Panc1 (cell line): ENCODE measurements around the gene SNRPA1. TPM values are rescaled to one million over a fixed set of nuclear protein-coding genes. Genes with fewer than 3 reads are reported as not detected.

ENCODE experiments used
- ATAC-seq: fragments of 200-7000 bp; cut with Tn5 transposase; 2 replicates; pipeline ENCODE4 v1.9.1; 2020; ENCODE audit warnings: mild to moderate bottlenecking, moderate library complexity
- BruUV-seq: library from RNA; stranded (reverse); fragments of 400-500 nt; replicated peaks from 2 replicates; lab custom pipeline; 2021; lab: Mats Ljungman, UMichigan
- CTCF ChIA-PET: fragments of 300-600 bp; sonication (Branson Sonifier 250); formaldehyde crosslinking; loops from one replicate; lab custom pipeline; 2022; ENCODE audit warnings: antibody characterized with exemption; lab: Charles Lee
- POLR2A ChIA-PET: fragments of 300-600 bp; sonication (Branson Sonifier 250); formaldehyde crosslinking; loops from one replicate; lab custom pipeline; 2022; ENCODE audit warnings: antibody characterized with exemption; lab: Charles Lee
- DNase-seq: peaks from one replicate; pipeline ENCODE4 v3.0.0-alpha.2; 2010; ENCODE audit warnings: low read depth, low spot score
- H3K27ac ChIP-seq: 2 replicates; pipeline ENCODE4 v1.5.1; 2011; ENCODE audit warnings: mild to moderate bottlenecking, low read length, inconsistent platforms
- H3K27me3 ChIP-seq: fragments of 200-500 bp; sonication (Bioruptor generic); 2 replicates; pipeline ENCODE4 v1.6.0; 2014; ENCODE audit warnings: low read length, inconsistent platforms; ENCODE audit not compliant: control insufficient read depth, insufficient read depth
- H3K36me3 ChIP-seq: fragments of 200-500 bp; sonication (Bioruptor generic); 2 replicates; pipeline ENCODE4 v1.5.1; 2014; ENCODE audit warnings: inconsistent platforms, mild to moderate bottlenecking, low read length, moderate library complexity; ENCODE audit not compliant: control insufficient read depth, insufficient read depth
- H3K4me1 ChIP-seq: 2 replicates; pipeline ENCODE4 v1.5.1; 2011; ENCODE audit warnings: inconsistent platforms, mild to moderate bottlenecking, low read length, moderate library complexity; ENCODE audit not compliant: control insufficient read depth, insufficient read depth
- H3K4me3 ChIP-seq, 2 experiments: 2 replicates each; pipeline ENCODE4 v1.5.1; 2011 to 2012; ENCODE audit warnings: low read depth in 2 of 2, low read length in 2 of 2, mild to moderate bottlenecking in 2 of 2, inconsistent platforms in 1 of 2, moderate library complexity in 1 of 2
- H3K9me3 ChIP-seq: fragments of 200-500 bp; sonication (Bioruptor generic); 2 replicates; pipeline ENCODE4 v1.5.1; 2014; ENCODE audit warnings: low read depth, mild to moderate bottlenecking, inconsistent platforms, low read length, moderate library complexity; ENCODE audit not compliant: control insufficient read depth, insufficient read depth
- POLR2AphosphoS5 ChIP-seq: IDR thresholded peaks from 2 replicates; pipeline ENCODE4 v1.6.1; 2012; ENCODE audit warnings: mild to moderate bottlenecking, low read depth, low read length, moderate library complexity
- SIN3A ChIP-seq: IDR thresholded peaks from 2 replicates; pipeline ENCODE4 v1.6.1; 2012; ENCODE audit warnings: low read depth, mild to moderate bottlenecking, low read length, moderate library complexity, borderline replicate concordance; ENCODE audit not compliant: insufficient read depth
- TCF7L2 ChIP-seq: IDR thresholded peaks from 2 replicates; pipeline ENCODE4 v1.6.1; 2011; ENCODE audit warnings: mild to moderate bottlenecking, low read depth, low read length, inconsistent platforms
- in situ Hi-C: cut with HindIII; loops from 2 replicates; pipeline ENCODE4 v1.10.0; 2016; ENCODE audit warnings: low sequenced_read_pairs, low pct_unique_long_range_greater_than_20kb
- intact Hi-C: fragments of 100-400 bp; cut with micrococcal nuclease; formaldehyde crosslinking; loops from one replicate; pipeline ENCODE4 v1.10.0; 2022; ENCODE audit not compliant: unreplicated experiment
- total RNA-seq: library from RNA; stranded (reverse); gene quantifications from one replicate; pipeline ENCODE4 v1.2.1, GENCODE V29; 2021; ENCODE audit not compliant: unreplicated experiment
- TF ChIP-seq, protein P1 (sequence below): fragments of 450-650 bp; IDR thresholded peaks from 2 replicates; pipeline ENCODE4 v1.5.1; 2017; ENCODE audit warnings: mild to moderate bottlenecking
- TF ChIP-seq, protein P2 (sequence below), 2 experiments: IDR thresholded peaks; 2 replicates each; pipeline ENCODE4 v1.6.1; 2011 to 2012; ENCODE audit warnings: low read depth in 2 of 2, control low read depth in 1 of 2, low read length in 1 of 2, mild to moderate bottlenecking in 1 of 2, moderate library complexity in 1 of 2; ENCODE audit not compliant: insufficient read depth in 1 of 2

The SNRPA1 gene
- total RNA-seq, 1 experiment from 2014 or later: 98.0 TPM

DNA sequence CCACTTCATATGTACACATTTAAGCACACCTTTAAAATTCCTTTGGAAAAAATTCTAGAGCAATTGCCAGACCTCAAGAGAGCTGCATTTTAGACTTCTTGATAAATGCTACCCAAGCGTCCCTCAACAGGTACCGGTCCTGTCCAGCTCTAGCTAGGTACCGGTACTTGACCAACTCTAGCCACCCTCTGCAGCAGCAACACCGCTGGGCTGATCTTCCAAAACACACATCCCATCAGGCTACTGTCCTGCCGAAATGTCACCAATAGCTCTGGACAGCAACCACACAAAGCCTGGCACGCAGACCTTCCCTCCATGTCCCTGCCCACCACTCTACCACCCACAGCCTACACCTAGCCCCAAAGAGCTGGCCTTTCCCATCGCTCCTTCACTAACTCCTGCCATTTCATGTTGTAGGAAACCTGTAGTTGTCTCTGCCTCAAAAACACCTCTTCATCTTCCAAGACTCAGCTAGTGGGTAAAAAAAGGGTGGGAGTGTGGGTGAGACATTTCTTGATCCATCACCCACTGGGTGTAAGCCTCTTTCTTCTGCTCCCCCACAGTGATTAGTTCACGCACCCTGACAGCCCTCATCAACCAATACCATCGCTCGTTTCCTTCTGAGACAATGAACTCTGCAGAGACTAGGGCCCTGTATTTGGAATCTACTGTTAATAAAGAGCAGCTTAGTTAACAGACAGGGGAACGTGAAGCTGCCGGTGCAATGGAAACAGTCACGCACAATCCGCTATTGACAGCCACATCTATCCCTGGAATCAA, 50.0 kb downstream of the SNRPA1 start:
- Histone ChIP-seq H3K36me3 (peaks cover 4% of the 10 kb centered on the region; the same call in 1 of the 2 replicates), H3K4me1 (peaks cover 79% of the 10 kb centered on the region), H3K9me3 (no peaks in the 10 kb centered on the region), H3K27me3 (no peaks in the 10 kb centered on the region), H3K4me3 (no peak overlapping the region), H3K27ac (no peak overlapping the region)
- intact Hi-C loops (loop anchor here (5.0 kb wide), 1 partner anchor 38 kb away; no protein-coding TSS in a partner anchor), in situ Hi-C loops (loop anchor here (5.0 kb wide), 1 partner anchor 53 kb away; no protein-coding TSS in a partner anchor)
- no TSS peak for BruUV-seq
- TF ChIP-seq TCF7L2: no peak
- TF ChIP-seq, protein P1, sequence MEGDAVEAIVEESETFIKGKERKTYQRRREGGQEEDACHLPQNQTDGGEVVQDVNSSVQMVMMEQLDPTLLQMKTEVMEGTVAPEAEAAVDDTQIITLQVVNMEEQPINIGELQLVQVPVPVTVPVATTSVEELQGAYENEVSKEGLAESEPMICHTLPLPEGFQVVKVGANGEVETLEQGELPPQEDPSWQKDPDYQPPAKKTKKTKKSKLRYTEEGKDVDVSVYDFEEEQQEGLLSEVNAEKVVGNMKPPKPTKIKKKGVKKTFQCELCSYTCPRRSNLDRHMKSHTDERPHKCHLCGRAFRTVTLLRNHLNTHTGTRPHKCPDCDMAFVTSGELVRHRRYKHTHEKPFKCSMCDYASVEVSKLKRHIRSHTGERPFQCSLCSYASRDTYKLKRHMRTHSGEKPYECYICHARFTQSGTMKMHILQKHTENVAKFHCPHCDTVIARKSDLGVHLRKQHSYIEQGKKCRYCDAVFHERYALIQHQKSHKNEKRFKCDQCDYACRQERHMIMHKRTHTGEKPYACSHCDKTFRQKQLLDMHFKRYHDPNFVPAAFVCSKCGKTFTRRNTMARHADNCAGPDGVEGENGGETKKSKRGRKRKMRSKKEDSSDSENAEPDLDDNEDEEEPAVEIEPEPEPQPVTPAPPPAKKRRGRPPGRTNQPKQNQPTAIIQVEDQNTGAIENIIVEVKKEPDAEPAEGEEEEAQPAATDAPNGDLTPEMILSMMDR: no peak
- no peak for TF ChIP-seq POLR2AphosphoS5
- TF ChIP-seq SIN3A: no peak
- TF ChIP-seq, protein P2, sequence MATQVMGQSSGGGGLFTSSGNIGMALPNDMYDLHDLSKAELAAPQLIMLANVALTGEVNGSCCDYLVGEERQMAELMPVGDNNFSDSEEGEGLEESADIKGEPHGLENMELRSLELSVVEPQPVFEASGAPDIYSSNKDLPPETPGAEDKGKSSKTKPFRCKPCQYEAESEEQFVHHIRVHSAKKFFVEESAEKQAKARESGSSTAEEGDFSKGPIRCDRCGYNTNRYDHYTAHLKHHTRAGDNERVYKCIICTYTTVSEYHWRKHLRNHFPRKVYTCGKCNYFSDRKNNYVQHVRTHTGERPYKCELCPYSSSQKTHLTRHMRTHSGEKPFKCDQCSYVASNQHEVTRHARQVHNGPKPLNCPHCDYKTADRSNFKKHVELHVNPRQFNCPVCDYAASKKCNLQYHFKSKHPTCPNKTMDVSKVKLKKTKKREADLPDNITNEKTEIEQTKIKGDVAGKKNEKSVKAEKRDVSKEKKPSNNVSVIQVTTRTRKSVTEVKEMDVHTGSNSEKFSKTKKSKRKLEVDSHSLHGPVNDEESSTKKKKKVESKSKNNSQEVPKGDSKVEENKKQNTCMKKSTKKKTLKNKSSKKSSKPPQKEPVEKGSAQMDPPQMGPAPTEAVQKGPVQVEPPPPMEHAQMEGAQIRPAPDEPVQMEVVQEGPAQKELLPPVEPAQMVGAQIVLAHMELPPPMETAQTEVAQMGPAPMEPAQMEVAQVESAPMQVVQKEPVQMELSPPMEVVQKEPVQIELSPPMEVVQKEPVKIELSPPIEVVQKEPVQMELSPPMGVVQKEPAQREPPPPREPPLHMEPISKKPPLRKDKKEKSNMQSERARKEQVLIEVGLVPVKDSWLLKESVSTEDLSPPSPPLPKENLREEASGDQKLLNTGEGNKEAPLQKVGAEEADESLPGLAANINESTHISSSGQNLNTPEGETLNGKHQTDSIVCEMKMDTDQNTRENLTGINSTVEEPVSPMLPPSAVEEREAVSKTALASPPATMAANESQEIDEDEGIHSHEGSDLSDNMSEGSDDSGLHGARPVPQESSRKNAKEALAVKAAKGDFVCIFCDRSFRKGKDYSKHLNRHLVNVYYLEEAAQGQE (IDR thresholded peaks at IDR 0.05; ENCODE audit: insufficient read depth in 1 of 2, low read depth in 2 of 2, low read length in 1 of 2): no peak
- ATAC-seq: no peak
- POLR2A ChIA-PET: no interaction called here
- no peak for DNase-seq
- CTCF ChIA-PET: no interaction called here

DNA sequence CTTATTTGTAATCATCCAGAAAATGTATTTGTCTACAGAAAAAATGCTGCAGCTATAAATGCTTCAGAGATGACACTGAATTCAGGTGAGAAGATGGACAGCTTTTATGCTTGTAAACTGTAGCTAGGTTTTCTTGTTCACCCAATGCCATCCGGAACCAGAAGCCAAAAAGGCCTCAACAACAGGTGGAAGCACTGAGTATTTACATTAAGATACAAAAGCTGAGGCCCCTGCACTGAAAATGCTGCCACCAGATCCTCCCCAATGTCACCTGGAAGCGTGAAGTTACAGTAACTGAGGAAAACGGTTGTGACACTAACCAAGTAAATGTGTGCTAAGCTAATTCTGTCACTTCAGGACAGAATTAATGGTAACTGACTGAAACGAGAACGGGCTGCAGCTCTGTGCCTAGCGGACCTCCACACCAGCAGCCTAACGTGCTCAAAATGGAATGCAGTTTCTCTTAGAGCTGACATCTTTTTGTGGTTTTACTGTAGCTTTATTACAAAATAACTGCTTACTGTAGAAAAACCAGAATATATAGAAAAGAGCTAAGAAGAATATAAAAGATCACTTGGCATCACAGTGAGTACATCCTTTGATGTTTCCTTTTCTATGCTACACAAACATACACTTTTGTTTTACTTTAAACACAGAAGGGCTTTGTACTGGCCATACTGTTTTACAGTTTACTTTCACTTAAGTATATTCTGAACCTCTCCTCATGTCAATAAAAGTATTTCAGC, 50.8 kb downstream of the SNRPA1 start:
- peaks cover 4% of the 10 kb centered on the region; the same call in 1 of the 2 replicates for H3K36me3 ChIP-seq
- H3K27me3 ChIP-seq: no peaks in the 10 kb centered on the region
- TF ChIP-seq, protein P1: no peak
- TF ChIP-seq POLR2AphosphoS5 (no peak), TCF7L2 (no peak), SIN3A (no peak)
- TF ChIP-seq, protein P2 (IDR thresholded peaks at IDR 0.05; ENCODE audit: insufficient read depth in 1 of 2, low read depth in 2 of 2, low read length in 1 of 2): no peak

More for the DNA sequence above, 50.8 kb downstream of the SNRPA1 start:
- ATAC-seq (no peak), DNase-seq (no peak)
- in situ Hi-C loops (loop anchor here (5.0 kb wide), 1 partner anchor 52 kb away; no protein-coding TSS in a partner anchor), intact Hi-C loops (loop anchor here (5.0 kb wide), 1 partner anchor 37 kb away; no protein-coding TSS in a partner anchor)
- no TSS peak for BruUV-seq
- no peak overlapping the region for H3K4me3 ChIP-seq
- CTCF ChIA-PET: no interaction called here
- H3K4me1 ChIP-seq: peaks cover 77% of the 10 kb centered on the region
- H3K9me3 ChIP-seq: no peaks in the 10 kb centered on the region
- POLR2A ChIA-PET: no interaction called here
- H3K27ac ChIP-seq: no peak overlapping the region
